Endothelial cell (in vitro differentiated cells): Measurements from ENCODE around the gene TMEM89. TPM values are rescaled to one million over a fixed set of nuclear protein-coding genes. Genes with fewer than 3 reads are reported as not detected.

Experiments
- DNase-seq: peaks from one replicate; pipeline ENCODE4 v3.0.0; 2021; ENCODE audit warnings: low spot score
- H3K27ac Mint-ChIP-seq: one replicate; pipeline ENCODE4 v1.8.0; 2021; ENCODE audit warnings: mixed read lengths, inconsistent platforms; ENCODE audit not compliant: unreplicated experiment
- H3K27me3 Mint-ChIP-seq: one replicate; pipeline ENCODE4 v1.8.0; 2021; ENCODE audit warnings: mild to moderate bottlenecking, moderate library complexity, mixed read lengths, inconsistent platforms; ENCODE audit not compliant: unreplicated experiment
- H3K36me3 Mint-ChIP-seq: one replicate; pipeline ENCODE4 v1.8.0; 2021; ENCODE audit warnings: mild to moderate bottlenecking, low read depth, mixed read lengths, inconsistent platforms; ENCODE audit not compliant: unreplicated experiment
- H3K4me1 Mint-ChIP-seq: one replicate; pipeline ENCODE4 v1.8.0; 2021; ENCODE audit warnings: mild to moderate bottlenecking, mixed read lengths, inconsistent platforms; ENCODE audit not compliant: unreplicated experiment
- H3K4me3 Mint-ChIP-seq: one replicate; pipeline ENCODE4 v1.8.0; 2021; ENCODE audit warnings: mild to moderate bottlenecking, mixed read lengths, inconsistent platforms; ENCODE audit not compliant: unreplicated experiment
- H3K9me3 Mint-ChIP-seq: one replicate; pipeline ENCODE4 v1.8.0; 2021; ENCODE audit warnings: mixed read lengths, inconsistent platforms; ENCODE audit not compliant: unreplicated experiment
- CTCF ChIP-seq: fragments of 200-600 bp; sonication (generic); IDR thresholded peaks from one replicate; pipeline ENCODE4 v1.5.0; 2021; ENCODE audit warnings: antibody characterized with exemption; ENCODE audit not compliant: unreplicated experiment
- total RNA-seq: library from RNA; stranded (reverse); fragmentation: NEBNext Ultra II Directional; extraction: Animal tissue kit (Norgen Biotek cat#: 25700); gene quantifications from one replicate; pipeline ENCODE4 v1.2.1, GENCODE V29; 2021; ENCODE audit not compliant: unreplicated experiment

Gene TMEM89
- total RNA-seq, 1 donor from 2014 or later: 0.44 TPM

GRCh38 chr3:48617559-48617958, 4.0 kb downstream of the TMEM89 start:
- no peak overlapping the region for H3K27ac Mint-ChIP-seq
- H3K36me3 Mint-ChIP-seq: peaks cover 14% of the 10 kb centered on the region
- no peak for TF ChIP-seq CTCF
- H3K4me1 Mint-ChIP-seq: no peaks in the 10 kb centered on the region
- peak overlapping the region; percentile 25 for H3K4me3 Mint-ChIP-seq
- no peak for DNase-seq
- H3K27me3 Mint-ChIP-seq: no peaks in the 10 kb centered on the region
- H3K9me3 Mint-ChIP-seq: peaks cover 4% of the 10 kb centered on the region

DNA sequence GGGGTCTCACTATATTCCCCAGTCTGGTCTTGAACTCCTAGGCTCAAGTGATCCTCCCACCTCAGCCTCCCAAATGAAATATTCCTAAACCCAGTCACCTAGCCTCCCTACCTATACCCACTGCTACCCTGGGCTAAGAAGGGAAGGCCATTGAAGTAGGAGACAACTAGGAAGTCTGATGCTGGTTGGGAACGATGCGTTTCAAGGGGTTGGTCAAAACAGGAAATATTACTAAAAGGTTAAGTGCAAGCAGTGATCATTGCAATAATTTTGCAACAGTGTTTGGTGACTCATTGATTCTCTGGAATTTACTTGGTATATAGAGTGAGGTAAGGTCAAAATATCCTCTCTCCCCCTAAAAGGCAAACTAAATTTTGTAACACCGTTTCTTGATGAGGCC, 7.5 kb downstream of the TMEM89 start:
- TF ChIP-seq CTCF: no peak
- Mint-ChIP-seq H3K27me3 (peaks cover 3% of the 10 kb centered on the region), H3K36me3 (peaks cover 8% of the 10 kb centered on the region), H3K4me3 (no peak overlapping the region), H3K27ac (no peak overlapping the region), H3K9me3 (peaks cover 4% of the 10 kb centered on the region), H3K4me1 (no peaks in the 10 kb centered on the region)
- no peak for DNase-seq

GRCh38 chr3:48612309-48612708, 9.3 kb downstream of the TMEM89 start:
- Mint-ChIP-seq H3K9me3 (peaks cover 3% of the 10 kb centered on the region), H3K27ac (no peak overlapping the region), H3K36me3 (peaks cover 14% of the 10 kb centered on the region), H3K4me1 (peaks cover 9% of the 10 kb centered on the region), H3K27me3 (peaks cover 5% of the 10 kb centered on the region), H3K4me3 (no peak overlapping the region)
- no peak for TF ChIP-seq CTCF
- DNase-seq: no peak

- Mint-ChIP-seq H3K36me3 (peaks cover 26% of the 10 kb centered on the region), H3K4me3 (peak within 1 kb of the TSS; percentile 98), H3K4me1 (peaks cover 9% of the 10 kb centered on the region), H3K27ac (peak within 1 kb of the TSS; percentile 61), H3K27me3 (peaks cover 5% of the 10 kb centered on the region), H3K9me3 (no peaks in the 10 kb centered on the region)
- peak; percentile 48 for TF ChIP-seq CTCF
- peak; percentile 96 for DNase-seq
Observed at GRCh38 chr3:48609088-48610005, 12.2 kb downstream of the TMEM89 start, which contains the start of gene UQCRC1. TSS of gene UQCRC1 (minus strand) at chr3:48609646. CDS start at chr3:48609620, 26 bp downstream.

- no peak for TF ChIP-seq CTCF
- DNase-seq: no peak
- Mint-ChIP-seq H3K36me3 (peaks cover 39% of the 10 kb centered on the region), H3K27ac (no peak overlapping the region), H3K27me3 (peaks cover 5% of the 10 kb centered on the region), H3K9me3 (no peaks in the 10 kb centered on the region), H3K4me1 (peaks cover 9% of the 10 kb centered on the region), H3K4me3 (no peak overlapping the region)
Observed at GRCh38 chr3:48607519-48607918, 14.1 kb downstream of the TMEM89 start.
